Caki2 (cell line): ENCODE results near the gene IRAK4. TPM values are rescaled to one million over a fixed set of nuclear protein-coding genes. Genes with fewer than 3 reads are reported as not detected.
A peak's percentile ranks its signal among the peaks of the same experiment; 100 is the strongest.
"Not testable (repeated sequence)": the region's sequence is repeated elsewhere in the genome, so short reads cannot be mapped to it uniquely, and the experiment has no call there.

Source experiments
- DNase-seq: peaks from one replicate; pipeline ENCODE4 v3.0.0-alpha.2; 2015; ENCODE audit warnings: low read depth
- in situ Hi-C: cut with HindIII; loops from 2 replicates; pipeline ENCODE4 v1.10.0; 2016; ENCODE audit warnings: low sequenced_read_pairs, low pct_unique_long_range_greater_than_20kb, mixed read lengths
- total RNA-seq: library from RNA; depleted of rRNA; stranded (reverse); fragments of >200 nt; shearing (Covaris generic); gene quantifications from 2 replicates; pipeline ENCODE4 v1.2.3, GENCODE V29; 2014; ENCODE audit warnings: low replicate concordance; rRNA removed

IRAK4 gene
- total RNA-seq, result 10.7 and 12.8 TPM in 2 replicates

GRCh38 chr12:43758728-43759563, at the start of gene IRAK4, which contains the start of gene PUS7L:
Gene IRAK4, plus strand, starts transcription at chr12:43758951. Its CDS starts 9,161 bp downstream, at chr12:43768112.
Gene PUS7L, minus strand, starts transcription at chr12:43758790. Its CDS starts 3,545 bp downstream, at chr12:43755245.
- DNase-seq, result peak; percentile 94
- in situ Hi-C loops, result no loop called here

GRCh38 chr12:43711348-43711747, 47.4 kb upstream of the IRAK4 start:
- in situ Hi-C loops, result no loop called here
- no peak for DNase-seq

- no peak for DNase-seq
- in situ Hi-C loops, result no loop called here
These were observed 36.1 kb upstream of the IRAK4 start for GRCh38 chr12:43722621-43723020.

GRCh38 chr12:43723134-43723533, 35.6 kb upstream of the IRAK4 start:
- in situ Hi-C loops, result no loop called here
- DNase-seq, result no peak

- in situ Hi-C loops, result no loop called here
- DNase-seq, result no peak
These were observed 30.6 kb upstream of the IRAK4 start for GRCh38 chr12:43728117-43728516.

GRCh38 chr12:43728698-43729097, 30.1 kb upstream of the IRAK4 start:
- in situ Hi-C loops, result no loop called here
- DNase-seq, result no peak

- DNase-seq, result no peak
- in situ Hi-C loops, result no loop called here
These were observed 28.5 kb upstream of the IRAK4 start for GRCh38 chr12:43730283-43730682.

GRCh38 chr12:43733687-43734086, 25.1 kb upstream of the IRAK4 start:
- DNase-seq, result no peak
- in situ Hi-C loops, result no loop called here

- no peak for DNase-seq
These were observed 21.8 kb upstream of the IRAK4 start for GRCh38 chr12:43736927-43737440.

GRCh38 chr12:43737646-43738045, 21.1 kb upstream of the IRAK4 start:
- in situ Hi-C loops, result no loop called here
- no peak for DNase-seq

More at GRCh38 chr12:43736927-43737440, 21.8 kb upstream of the IRAK4 start:
- in situ Hi-C loops, result no loop called here

- in situ Hi-C loops, result no loop called here
- no peak for DNase-seq
These were observed 18.1 kb upstream of the IRAK4 start for GRCh38 chr12:43740511-43741100.

- in situ Hi-C loops, result no loop called here
- no peak for DNase-seq
These were observed 16.6 kb upstream of the IRAK4 start for GRCh38 chr12:43742106-43742505.

GRCh38 chr12:43744826-43745225, 13.9 kb upstream of the IRAK4 start:
- DNase-seq, result no peak
- in situ Hi-C loops, result no loop called here

- in situ Hi-C loops, result no loop called here
- DNase-seq, result no peak
These were observed 9.7 kb upstream of the IRAK4 start for GRCh38 chr12:43749016-43749415.

GRCh38 chr12:43750814-43751213, 7.9 kb upstream of the IRAK4 start:
- in situ Hi-C loops, result no loop called here
- no peak for DNase-seq

- DNase-seq, in situ Hi-C loops: not testable (repeated sequence)
These were observed 7.4 kb upstream of the IRAK4 start for GRCh38 chr12:43751360-43751759.

- in situ Hi-C loops, result no loop called here
- DNase-seq, result no peak
These were observed 4.7 kb upstream of the IRAK4 start for GRCh38 chr12:43754015-43754414.

GRCh38 chr12:43758247-43758727, 464 bp upstream of the IRAK4 start:
- in situ Hi-C loops, result no loop called here

GRCh38 chr12:43760396-43760795, 1.6 kb downstream of the IRAK4 start:
- no peak for DNase-seq
- in situ Hi-C loops, result loop anchor here (10.0 kb wide), 1 partner anchor 124 kb away; no protein-coding TSS in a partner anchor

More at GRCh38 chr12:43758247-43758727, 464 bp upstream of the IRAK4 start:
- no peak for DNase-seq
